ENCODE measurements around the gene SEC16A.

Gene SEC16A

GRCh38 chr9:136465500-136466154 is 17.2 kb downstream of the SEC16A start:
- no peaks in the 10 kb centered on the region for H3K4me1 ChIP-seq (ENCODE audit: low read depth, poor library complexity, severe bottlenecking)
- peaks cover 5% of the 10 kb centered on the region; the same call in 1 of the 2 replicates for H3K36me3 ChIP-seq (ENCODE audit: insufficient read depth)
- TF ChIP-seq CTCF (conservative IDR thresholded peaks at IDR 0.05; ENCODE audit: low read depth, low read length): no peak
- no peak overlapping the region for H3K4me2 ChIP-seq
- no peaks in the 10 kb centered on the region for H3K27me3 ChIP-seq (ENCODE audit: insufficient read depth, low read depth)
- H2AFZ ChIP-seq (ENCODE audit: low read depth): no peak overlapping the region
- no peak overlapping the region for H3K4me3 ChIP-seq (IDR thresholded peaks at IDR 0.05; ENCODE audit: insufficient read depth, low read depth, low read length)
- no peaks in the 10 kb centered on the region for H3K79me2 ChIP-seq (ENCODE audit: insufficient read depth, low read depth)
- H3K27ac ChIP-seq: no peak overlapping the region
- H3K9ac ChIP-seq: no peak overlapping the region
- no peaks in the 10 kb centered on the region for H4K20me1 ChIP-seq (ENCODE audit: insufficient read depth)

GRCh38 chr9:136464241-136464640 is 18.6 kb downstream of the SEC16A start:
- Histone ChIP-seq H3K27ac (no peak overlapping the region), H3K4me3 (IDR thresholded peaks at IDR 0.05; ENCODE audit: insufficient read depth, low read depth, low read length) (no peak overlapping the region), H3K4me2 (no peak overlapping the region), H3K79me2 (ENCODE audit: insufficient read depth, low read depth) (no peaks in the 10 kb centered on the region), H3K9ac (no peak overlapping the region), H2AFZ (ENCODE audit: low read depth) (no peak overlapping the region), H3K27me3 (ENCODE audit: insufficient read depth, low read depth) (no peaks in the 10 kb centered on the region), H3K4me1 (ENCODE audit: low read depth, poor library complexity, severe bottlenecking) (no peaks in the 10 kb centered on the region), H4K20me1 (ENCODE audit: insufficient read depth) (no peaks in the 10 kb centered on the region), H3K36me3 (ENCODE audit: insufficient read depth) (peaks cover 9% of the 10 kb centered on the region; the same call in 1 of the 2 replicates)
- no peak for TF ChIP-seq CTCF (conservative IDR thresholded peaks at IDR 0.05; ENCODE audit: low read depth, low read length)

- no peak overlapping the region for H3K9ac ChIP-seq
- H3K36me3 ChIP-seq (ENCODE audit: insufficient read depth): peaks cover 9% of the 10 kb centered on the region; the same call in 1 of the 2 replicates
- no peak overlapping the region for H2AFZ ChIP-seq (ENCODE audit: low read depth)
- no peak overlapping the region for H3K27ac ChIP-seq
- no peaks in the 10 kb centered on the region for H3K79me2 ChIP-seq (ENCODE audit: insufficient read depth, low read depth)
- H3K4me3 ChIP-seq (IDR thresholded peaks at IDR 0.05; ENCODE audit: insufficient read depth, low read depth, low read length): no peak overlapping the region
- no peak for TF ChIP-seq CTCF (conservative IDR thresholded peaks at IDR 0.05; ENCODE audit: low read depth, low read length)
- H4K20me1 ChIP-seq (ENCODE audit: insufficient read depth): no peaks in the 10 kb centered on the region
- no peak overlapping the region for H3K4me2 ChIP-seq
- no peaks in the 10 kb centered on the region for H3K4me1 ChIP-seq (ENCODE audit: low read depth, poor library complexity, severe bottlenecking)
- no peaks in the 10 kb centered on the region for H3K27me3 ChIP-seq (ENCODE audit: insufficient read depth, low read depth)
Observed at GRCh38 chr9:136463578-136463977, 19.3 kb downstream of the SEC16A start.

- H3K36me3 ChIP-seq (ENCODE audit: insufficient read depth): peaks cover 14% of the 10 kb centered on the region; the same call in 1 of the 2 replicates
- no peak overlapping the region for H3K27ac ChIP-seq
Observed at GRCh38 chr9:136462664-136463063, 20.2 kb downstream of the SEC16A start.

More at GRCh38 chr9:136462664-136463063, 20.2 kb downstream of the SEC16A start:
- H2AFZ ChIP-seq (ENCODE audit: low read depth): no peak overlapping the region
- H3K4me2 ChIP-seq: no peak overlapping the region
- no peak overlapping the region for H3K9ac ChIP-seq
- no peak overlapping the region for H3K4me3 ChIP-seq (IDR thresholded peaks at IDR 0.05; ENCODE audit: insufficient read depth, low read depth, low read length)
- H3K79me2 ChIP-seq (ENCODE audit: insufficient read depth, low read depth): no peaks in the 10 kb centered on the region
- no peaks in the 10 kb centered on the region for H3K27me3 ChIP-seq (ENCODE audit: insufficient read depth, low read depth)
- H4K20me1 ChIP-seq (ENCODE audit: insufficient read depth): no peaks in the 10 kb centered on the region
- no peaks in the 10 kb centered on the region for H3K4me1 ChIP-seq (ENCODE audit: low read depth, poor library complexity, severe bottlenecking)
- TF ChIP-seq CTCF (conservative IDR thresholded peaks at IDR 0.05; ENCODE audit: low read depth, low read length): no peak
